ENCODE data around the gene MOSMO.

DNA sequence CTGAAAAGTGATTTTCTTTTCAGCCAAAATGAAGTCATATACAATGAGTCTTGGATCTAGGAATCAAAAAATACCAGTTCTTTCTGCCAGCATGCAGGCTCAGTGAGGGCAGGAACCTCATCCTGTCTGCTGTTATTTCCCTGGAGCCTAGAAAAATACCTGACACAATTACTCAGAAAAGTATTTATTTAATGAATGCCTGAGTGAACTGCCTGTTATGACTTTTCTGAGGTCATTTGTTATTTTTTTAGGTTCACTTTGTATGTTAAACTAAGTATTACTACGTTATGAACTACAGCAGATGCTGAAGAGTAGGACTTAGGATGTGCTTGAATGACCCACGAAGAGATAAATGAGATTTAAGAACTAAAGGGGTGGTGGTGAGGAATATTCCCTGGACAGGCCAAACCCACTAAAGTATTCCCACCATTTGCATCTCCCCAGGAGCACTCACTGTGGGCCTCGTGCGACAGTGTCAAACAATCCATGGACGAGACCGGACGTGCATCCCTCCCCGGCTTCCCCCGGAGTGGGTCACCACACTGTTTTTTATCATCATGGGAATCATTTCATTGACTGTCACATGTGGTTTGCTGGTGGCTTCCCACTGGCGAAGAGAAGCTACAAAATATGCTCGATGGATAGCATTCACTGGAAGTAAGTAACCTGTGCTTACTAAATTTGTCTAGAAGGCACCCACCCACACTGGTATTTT, 67.3 kb downstream of the MOSMO start:
- no peak for TF ChIP-seq EZH2 (IDR thresholded peaks at IDR 0.05; ENCODE audit: insufficient read depth, poor library complexity, severe bottlenecking)
- TF ChIP-seq EZH2phosphoT487 (IDR thresholded peaks at IDR 0.05; ENCODE audit: insufficient read depth, low read depth) = no peak
